ENCODE data around the gene DNAJC28.

DNA sequence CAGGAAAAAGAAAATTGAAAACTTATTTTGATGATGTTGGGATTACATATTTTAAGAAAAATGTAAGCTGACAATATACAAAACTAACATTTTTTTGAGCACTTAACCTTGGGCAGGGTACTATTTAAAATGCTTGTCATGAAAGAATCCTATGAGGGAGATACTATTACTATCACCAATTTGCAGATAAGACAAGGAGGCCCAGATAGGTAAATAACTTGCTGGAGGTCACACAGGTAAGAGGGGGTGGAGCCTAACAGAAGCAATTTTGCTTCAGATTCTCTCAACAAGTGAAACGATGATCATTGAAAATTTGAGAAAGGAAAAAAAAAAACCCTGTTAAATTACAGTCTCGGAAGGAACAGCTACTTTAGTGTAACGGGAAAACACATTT, 49.2 kb upstream of the DNAJC28 start:
- no peak for TF ChIP-seq POLR2AphosphoS5 (IDR thresholded peaks at IDR 0.05)
- TF ChIP-seq, protein P1, sequence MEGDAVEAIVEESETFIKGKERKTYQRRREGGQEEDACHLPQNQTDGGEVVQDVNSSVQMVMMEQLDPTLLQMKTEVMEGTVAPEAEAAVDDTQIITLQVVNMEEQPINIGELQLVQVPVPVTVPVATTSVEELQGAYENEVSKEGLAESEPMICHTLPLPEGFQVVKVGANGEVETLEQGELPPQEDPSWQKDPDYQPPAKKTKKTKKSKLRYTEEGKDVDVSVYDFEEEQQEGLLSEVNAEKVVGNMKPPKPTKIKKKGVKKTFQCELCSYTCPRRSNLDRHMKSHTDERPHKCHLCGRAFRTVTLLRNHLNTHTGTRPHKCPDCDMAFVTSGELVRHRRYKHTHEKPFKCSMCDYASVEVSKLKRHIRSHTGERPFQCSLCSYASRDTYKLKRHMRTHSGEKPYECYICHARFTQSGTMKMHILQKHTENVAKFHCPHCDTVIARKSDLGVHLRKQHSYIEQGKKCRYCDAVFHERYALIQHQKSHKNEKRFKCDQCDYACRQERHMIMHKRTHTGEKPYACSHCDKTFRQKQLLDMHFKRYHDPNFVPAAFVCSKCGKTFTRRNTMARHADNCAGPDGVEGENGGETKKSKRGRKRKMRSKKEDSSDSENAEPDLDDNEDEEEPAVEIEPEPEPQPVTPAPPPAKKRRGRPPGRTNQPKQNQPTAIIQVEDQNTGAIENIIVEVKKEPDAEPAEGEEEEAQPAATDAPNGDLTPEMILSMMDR (IDR thresholded peaks at IDR 0.05): no peak
- TF ChIP-seq POLR2A (IDR thresholded peaks at IDR 0.05): no peak

Measured in prostate gland (tissue), 2 donors.